ENCODE results near the gene XYLT1. TPM values are rescaled to one million over a fixed set of nuclear protein-coding genes. Genes with fewer than 3 reads are reported as not detected.

XYLT1 gene
- total RNA-seq, 1 donor from 2014 or later = 27.3 TPM

GRCh38 chr16:17104654-17105053, 366.1 kb downstream of the XYLT1 start:
- no peak for DNase-seq (ENCODE audit: extremely low spot score in 2 of 2)
- Histone ChIP-seq H3K4me1 (no peaks in the 10 kb centered on the region), H3K9me3 (no peaks in the 10 kb centered on the region), H3K36me3 (no peaks in the 10 kb centered on the region), H3K27me3 (no peaks in the 10 kb centered on the region), H3K4me3 (no peak overlapping the region), H3K27ac (no peak overlapping the region)
- TF ChIP-seq POLR2A (IDR thresholded peaks at IDR 0.05) = no peak
- TF ChIP-seq CTCF (IDR thresholded peaks at IDR 0.05) = no peak
- no peak for TF ChIP-seq POLR2AphosphoS5 (IDR thresholded peaks at IDR 0.05; ENCODE audit: insufficient read depth in 1 of 2, low read depth in 1 of 2)
- intact Hi-C loops (cut with DNase I) = no loop called here

- intact Hi-C loops (cut with DNase I) = no loop called here
- H3K9me3 ChIP-seq = no peaks in the 10 kb centered on the region
- H3K27ac ChIP-seq = no peak overlapping the region
- no peaks in the 10 kb centered on the region for H3K36me3 ChIP-seq
- TF ChIP-seq POLR2AphosphoS5 (IDR thresholded peaks at IDR 0.05; ENCODE audit: insufficient read depth in 1 of 2, low read depth in 1 of 2) (no peak), CTCF (IDR thresholded peaks at IDR 0.05) (no peak), POLR2A (IDR thresholded peaks at IDR 0.05) (no peak)
- DNase-seq (ENCODE audit: extremely low spot score in 2 of 2) = no peak
- no peak overlapping the region for H3K4me3 ChIP-seq
- H3K4me1 ChIP-seq = no peaks in the 10 kb centered on the region
- H3K27me3 ChIP-seq = no peaks in the 10 kb centered on the region
Measured at GRCh38 chr16:17103216-17103615, 367.5 kb downstream of the XYLT1 start.

- DNase-seq (ENCODE audit: extremely low spot score in 2 of 2) = no peak
- Histone ChIP-seq H3K36me3 (no peaks in the 10 kb centered on the region), H3K4me1 (no peaks in the 10 kb centered on the region), H3K4me3 (no peak overlapping the region), H3K9me3 (no peaks in the 10 kb centered on the region), H3K27ac (no peak overlapping the region), H3K27me3 (no peaks in the 10 kb centered on the region)
- intact Hi-C loops (cut with DNase I) = no loop called here
- TF ChIP-seq CTCF (IDR thresholded peaks at IDR 0.05) (no peak), POLR2A (IDR thresholded peaks at IDR 0.05) (no peak), POLR2AphosphoS5 (IDR thresholded peaks at IDR 0.05; ENCODE audit: insufficient read depth in 1 of 2, low read depth in 1 of 2) (no peak)
Measured at GRCh38 chr16:17101646-17102045, 369.1 kb downstream of the XYLT1 start.

GRCh38 chr16:17098685-17099084, 372.1 kb downstream of the XYLT1 start:
- H3K27ac ChIP-seq = no peak overlapping the region
- H3K4me1 ChIP-seq = no peaks in the 10 kb centered on the region
- no peak overlapping the region for H3K4me3 ChIP-seq
- no peaks in the 10 kb centered on the region for H3K9me3 ChIP-seq
- DNase-seq (ENCODE audit: extremely low spot score in 2 of 2) = no peak
- TF ChIP-seq POLR2A (IDR thresholded peaks at IDR 0.05) (no peak), CTCF (IDR thresholded peaks at IDR 0.05) (no peak), POLR2AphosphoS5 (IDR thresholded peaks at IDR 0.05; ENCODE audit: insufficient read depth in 1 of 2, low read depth in 1 of 2) (no peak)
- H3K27me3 ChIP-seq = no peaks in the 10 kb centered on the region
- no peaks in the 10 kb centered on the region for H3K36me3 ChIP-seq
- intact Hi-C loops (cut with DNase I) = no loop called here

GRCh38 chr16:17084130-17084529, 386.6 kb downstream of the XYLT1 start:
- Histone ChIP-seq H3K27ac (no peak overlapping the region), H3K4me3 (no peak overlapping the region), H3K9me3 (no peaks in the 10 kb centered on the region), H3K27me3 (no peaks in the 10 kb centered on the region), H3K4me1 (no peaks in the 10 kb centered on the region), H3K36me3 (no peaks in the 10 kb centered on the region)
- no peak for DNase-seq (ENCODE audit: extremely low spot score in 2 of 2)
- TF ChIP-seq CTCF (IDR thresholded peaks at IDR 0.05) (no peak), POLR2AphosphoS5 (IDR thresholded peaks at IDR 0.05; ENCODE audit: insufficient read depth in 1 of 2, low read depth in 1 of 2) (no peak), POLR2A (IDR thresholded peaks at IDR 0.05) (no peak)
- intact Hi-C loops (cut with DNase I) = no loop called here

All from vagina (tissue), 2 donors.